ENCODE data around the gene ZNF641. TPM values are rescaled to one million over a fixed set of nuclear protein-coding genes. Genes with fewer than 3 reads are reported as not detected.

Gene ZNF641
- total and polyA plus RNA-seq, 2 donors (not counting 3 experiments of a cell fraction or from before 2014, with no cell fraction given) = 3.5 to 6.7 TPM

GRCh38 chr12:48296586-48297282 lies 54.0 kb downstream of the ZNF641 start:
- ChIA-PET CTCF (interaction anchor here (0.9 to 1.0 kb wide), 2 partner anchors 10 to 139 kb away, joined by 3 read pairs; partner anchors contain the start of gene ASB8), POLR2A (no interaction called here)
- TF ChIP-seq POLR2A (IDR thresholded peaks at IDR 0.05; ENCODE audit: low read depth, low read length) = no peak
- FAIRE-seq (peak; percentile 89), DNase-seq (ENCODE audit: low read depth, low spot score) (peak; percentile 75)
- peak overlapping the region; percentile 74 for H3K4me2 ChIP-seq (ENCODE audit: insufficient read depth, low read length)
- H2AFZ ChIP-seq (ENCODE audit: low read depth, low read length) = peak overlapping the region; percentile 93
- H3K9me1 ChIP-seq (replicated peaks; ENCODE audit: control insufficient read depth, extremely low read depth, insufficient read depth, low read length) = no peaks in the 10 kb centered on the region
- H3K36me3 ChIP-seq (ENCODE audit: control insufficient read depth in 2 of 2, extremely low read depth in 1 of 2, insufficient read depth in 2 of 2, low read length in 2 of 2) = no peaks in the 10 kb centered on the region
- dilution Hi-C loops (cut with MboI; ENCODE audit: extremely low pct_ligation_motif_present, low sequenced_read_pairs) (no loop called here), intact Hi-C loops (cut with micrococcal nuclease) (loop anchor here (10.0 kb wide), 1 partner anchor 248 kb away; no protein-coding TSS in a partner anchor)
- no peak overlapping the region for H3K9ac ChIP-seq (replicated peaks; ENCODE audit: extremely low read depth, insufficient read depth, low read length)
- H3K27ac ChIP-seq (ENCODE audit: insufficient read depth, low read depth, low read length) = no peak overlapping the region
- BruUV-seq (replicated peaks) = no TSS peak
- H3K9me3 ChIP-seq (replicated peaks; ENCODE audit: control insufficient read depth, insufficient read depth, low read length) = no peaks in the 10 kb centered on the region
- H3K27me3 ChIP-seq (ENCODE audit: control insufficient read depth in 2 of 2, insufficient read depth in 2 of 2, low read length in 2 of 2) = no peaks in the 10 kb centered on the region
- H3K4me3 ChIP-seq (replicated peaks in 1 of 3; ENCODE audit: insufficient read depth in 1 of 3, low read depth in 1 of 3, low read length in 3 of 3) = peak overlapping the region in 2 of 3 experiments; percentile 51
- H3K4me1 ChIP-seq (ENCODE audit: control insufficient read depth, extremely low read depth, insufficient read depth, low read length) = no peaks in the 10 kb centered on the region
- no peaks in the 10 kb centered on the region for H3K79me2 ChIP-seq (ENCODE audit: control insufficient read depth, insufficient read depth, low read length)
- no peaks in the 10 kb centered on the region for H4K20me1 ChIP-seq (replicated peaks; ENCODE audit: control insufficient read depth, extremely low read depth, insufficient read depth, low read length)

GRCh38 chr12:48292040-48292439 lies 58.7 kb downstream of the ZNF641 start:
- Histone ChIP-seq H3K79me2 (ENCODE audit: control insufficient read depth, insufficient read depth, low read length) (no peaks in the 10 kb centered on the region), H3K27ac (ENCODE audit: insufficient read depth, low read depth, low read length) (no peak overlapping the region), H3K9me1 (replicated peaks; ENCODE audit: control insufficient read depth, extremely low read depth, insufficient read depth, low read length) (no peaks in the 10 kb centered on the region), H3K4me3 (replicated peaks in 1 of 3; ENCODE audit: insufficient read depth in 1 of 3, low read depth in 1 of 3, low read length in 3 of 3) (no peak overlapping the region), H2AFZ (ENCODE audit: low read depth, low read length) (no peak overlapping the region), H4K20me1 (replicated peaks; ENCODE audit: control insufficient read depth, extremely low read depth, insufficient read depth, low read length) (no peaks in the 10 kb centered on the region), H3K4me1 (ENCODE audit: control insufficient read depth, extremely low read depth, insufficient read depth, low read length) (no peaks in the 10 kb centered on the region), H3K9me3 (replicated peaks; ENCODE audit: control insufficient read depth, insufficient read depth, low read length) (no peaks in the 10 kb centered on the region), H3K4me2 (ENCODE audit: insufficient read depth, low read length) (no peak overlapping the region), H3K36me3 (ENCODE audit: control insufficient read depth in 2 of 2, extremely low read depth in 1 of 2, insufficient read depth in 2 of 2, low read length in 2 of 2) (no peaks in the 10 kb centered on the region), H3K27me3 (ENCODE audit: control insufficient read depth in 2 of 2, insufficient read depth in 2 of 2, low read length in 2 of 2) (peaks cover 2 to 3% of the 10 kb centered on the region in 2 experiments), H3K9ac (replicated peaks; ENCODE audit: extremely low read depth, insufficient read depth, low read length) (no peak overlapping the region)
- intact Hi-C loops (cut with micrococcal nuclease) (loop anchor here (10.0 kb wide), 1 partner anchor 253 kb away; no protein-coding TSS in a partner anchor), dilution Hi-C loops (cut with MboI; ENCODE audit: extremely low pct_ligation_motif_present, low sequenced_read_pairs) (no loop called here)
- ChIA-PET CTCF (interaction anchor here (1.1 to 1.4 kb wide), 3 partner anchors 9 to 71 kb away, joined by 3 to 4 read pairs (median 4); no protein-coding TSS in a partner anchor), POLR2A (no interaction called here)
- FAIRE-seq = no peak
- DNase-seq (ENCODE audit: low read depth, low spot score) = no peak
- no TSS peak for BruUV-seq (replicated peaks)
- no peak for TF ChIP-seq EZH2 (IDR thresholded peaks at IDR 0.05; ENCODE audit: borderline replicate concordance, low read depth, low read length, severe bottlenecking)
- no peak for TF ChIP-seq GATA2 (IDR thresholded peaks at IDR 0.05; ENCODE audit: insufficient read depth, insufficient read length, low read depth, low read length)
- TF ChIP-seq MAX (IDR thresholded peaks at IDR 0.05; ENCODE audit: insufficient read depth, insufficient read length) = no peak

Measured in endothelial cell of umbilical vein (primary cell).